ENCODE measurements around the gene WDR5B. TPM values are rescaled to one million over a fixed set of nuclear protein-coding genes. Genes with fewer than 3 reads are reported as not detected.
A peak's percentile ranks its signal among the peaks of the same experiment; 100 is the strongest.

The WDR5B gene
- total RNA-seq, 1 donor from 2014 or later = 4.9 TPM

GRCh38 chr3:122397201-122397600 is 18.7 kb downstream of the WDR5B start:
- H3K27ac Mint-ChIP-seq = peak overlapping the region; percentile 45
- H3K27me3 Mint-ChIP-seq = no peaks in the 10 kb centered on the region
- no peak for DNase-seq
- H3K36me3 Mint-ChIP-seq (ENCODE audit: low read depth) = peaks cover 43% of the 10 kb centered on the region
- H3K4me3 Mint-ChIP-seq = no peak overlapping the region
- peaks cover 41% of the 10 kb centered on the region for H3K4me1 Mint-ChIP-seq
- intact Hi-C loops (cut with micrococcal nuclease) = no loop called here
- H3K9me3 Mint-ChIP-seq = no peaks in the 10 kb centered on the region

GRCh38 chr3:122396511-122396910 is 19.4 kb downstream of the WDR5B start:
- Mint-ChIP-seq H3K4me1 (peaks cover 43% of the 10 kb centered on the region), H3K27me3 (no peaks in the 10 kb centered on the region), H3K4me3 (no peak overlapping the region), H3K27ac (no peak overlapping the region), H3K9me3 (no peaks in the 10 kb centered on the region), H3K36me3 (ENCODE audit: low read depth) (peaks cover 42% of the 10 kb centered on the region)
- intact Hi-C loops (cut with micrococcal nuclease) = no loop called here
- no peak for DNase-seq

GRCh38 chr3:122395582-122395981 is 20.3 kb downstream of the WDR5B start:
- Mint-ChIP-seq H3K27ac (no peak overlapping the region), H3K4me3 (no peak overlapping the region), H3K36me3 (ENCODE audit: low read depth) (peaks cover 40% of the 10 kb centered on the region), H3K27me3 (no peaks in the 10 kb centered on the region), H3K9me3 (no peaks in the 10 kb centered on the region), H3K4me1 (peaks cover 43% of the 10 kb centered on the region)
- intact Hi-C loops (cut with micrococcal nuclease) = no loop called here
- DNase-seq = no peak

- Mint-ChIP-seq H3K4me1 (peaks cover 45% of the 10 kb centered on the region), H3K4me3 (no peak overlapping the region), H3K27me3 (no peaks in the 10 kb centered on the region), H3K36me3 (ENCODE audit: low read depth) (peaks cover 32% of the 10 kb centered on the region), H3K9me3 (no peaks in the 10 kb centered on the region), H3K27ac (peak overlapping the region; percentile 37)
- intact Hi-C loops (cut with micrococcal nuclease) = loop anchor here (5.0 kb wide), 2 partner anchors 33 to 633 kb away; partner anchors contain the start of gene SEMA5B
- no peak for DNase-seq
These were observed 21.7 kb downstream of the WDR5B start for GRCh38 chr3:122394173-122394572.

- H3K36me3 Mint-ChIP-seq (ENCODE audit: low read depth) = peaks cover 34% of the 10 kb centered on the region
- no peak overlapping the region for H3K4me3 Mint-ChIP-seq
- intact Hi-C loops (cut with micrococcal nuclease) = loop anchor here (1.0 to 5.0 kb wide), 5 partner anchors 9 to 634 kb away; partner anchors contain the start of genes FAM162A and SEMA5B
- no peaks in the 10 kb centered on the region for H3K9me3 Mint-ChIP-seq
- no peaks in the 10 kb centered on the region for H3K27me3 Mint-ChIP-seq
- peak; percentile 72 for DNase-seq
- no peak overlapping the region for H3K27ac Mint-ChIP-seq
- H3K4me1 Mint-ChIP-seq = peaks cover 49% of the 10 kb centered on the region
These were observed 22.7 kb downstream of the WDR5B start for GRCh38 chr3:122392868-122393844.

GRCh38 chr3:122391681-122392446 is 24.0 kb downstream of the WDR5B start:
- Mint-ChIP-seq H3K4me1 (peaks cover 51% of the 10 kb centered on the region), H3K4me3 (no peak overlapping the region), H3K9me3 (no peaks in the 10 kb centered on the region), H3K27me3 (no peaks in the 10 kb centered on the region), H3K27ac (no peak overlapping the region), H3K36me3 (ENCODE audit: low read depth) (peaks cover 39% of the 10 kb centered on the region)
- no peak for DNase-seq
- intact Hi-C loops (cut with micrococcal nuclease) = loop anchor here (2.0 to 5.0 kb wide), 4 partner anchors 35 to 635 kb away; partner anchors contain the start of gene SEMA5B

- Mint-ChIP-seq H3K36me3 (ENCODE audit: low read depth) (peaks cover 38% of the 10 kb centered on the region), H3K4me3 (no peak overlapping the region), H3K4me1 (peaks cover 51% of the 10 kb centered on the region), H3K27me3 (no peaks in the 10 kb centered on the region), H3K9me3 (no peaks in the 10 kb centered on the region), H3K27ac (no peak overlapping the region)
- no peak for DNase-seq
- intact Hi-C loops (cut with micrococcal nuclease) = loop anchor here (5.0 kb wide), 2 partner anchors 37 to 637 kb away; partner anchors contain the start of gene SEMA5B
These were observed 25.2 kb downstream of the WDR5B start for GRCh38 chr3:122390665-122391064.

- peaks cover 39% of the 10 kb centered on the region for H3K36me3 Mint-ChIP-seq (ENCODE audit: low read depth)
- no peaks in the 10 kb centered on the region for H3K27me3 Mint-ChIP-seq
- no peak overlapping the region for H3K27ac Mint-ChIP-seq
- H3K4me3 Mint-ChIP-seq = no peak overlapping the region
- H3K4me1 Mint-ChIP-seq = peaks cover 44% of the 10 kb centered on the region
- H3K9me3 Mint-ChIP-seq = no peaks in the 10 kb centered on the region
- no peak for DNase-seq
- intact Hi-C loops (cut with micrococcal nuclease) = loop anchor here (5.0 kb wide), 2 partner anchors 37 to 637 kb away; partner anchors contain the start of gene SEMA5B
These were observed 26.0 kb downstream of the WDR5B start for GRCh38 chr3:122389892-122390291.

- Mint-ChIP-seq H3K9me3 (no peaks in the 10 kb centered on the region), H3K4me3 (no peak overlapping the region), H3K27me3 (no peaks in the 10 kb centered on the region), H3K4me1 (peaks cover 46% of the 10 kb centered on the region), H3K27ac (no peak overlapping the region), H3K36me3 (ENCODE audit: low read depth) (peaks cover 37% of the 10 kb centered on the region)
- intact Hi-C loops (cut with micrococcal nuclease) = no loop called here
- DNase-seq = no peak
These were observed 26.7 kb downstream of the WDR5B start for GRCh38 chr3:122389197-122389596.

GRCh38 chr3:122387709-122388108 is 28.2 kb downstream of the WDR5B start:
- Mint-ChIP-seq H3K4me3 (no peak overlapping the region), H3K9me3 (no peaks in the 10 kb centered on the region), H3K4me1 (peaks cover 45% of the 10 kb centered on the region), H3K27ac (no peak overlapping the region), H3K36me3 (ENCODE audit: low read depth) (peaks cover 29% of the 10 kb centered on the region), H3K27me3 (no peaks in the 10 kb centered on the region)
- DNase-seq = no peak
- intact Hi-C loops (cut with micrococcal nuclease) = no loop called here

- DNase-seq = peak; percentile 98
- H3K27ac Mint-ChIP-seq = peak within 1 kb of the TSS; percentile 96
- H3K36me3 Mint-ChIP-seq (ENCODE audit: low read depth) = peaks cover 39% of the 10 kb centered on the region
- intact Hi-C loops (cut with micrococcal nuclease) = loop anchor here (1.0 to 5.0 kb wide), 12 partner anchors 9 to 837 kb away; partner anchors contain the start of genes DTX3L, EAF2, GOLGB1 and IQCB1
- peaks cover 64% of the 10 kb centered on the region for H3K4me1 Mint-ChIP-seq
- peak within 1 kb of the TSS; percentile 97 for H3K4me3 Mint-ChIP-seq
- no peaks in the 10 kb centered on the region for H3K9me3 Mint-ChIP-seq
- H3K27me3 Mint-ChIP-seq = no peaks in the 10 kb centered on the region
These were observed 31.8 kb downstream of the WDR5B start, which contains the start of gene FAM162A for GRCh38 chr3:122383771-122384697. TSS of gene FAM162A (plus strand) at chr3:122384182. CDS start at chr3:122384266, 84 bp downstream.

- intact Hi-C loops (cut with micrococcal nuclease) = loop anchor here (1.0 to 5.0 kb wide), 4 partner anchors 18 to 836 kb away; partner anchors contain the start of genes GOLGB1, KPNA1 and POLQ
- H3K36me3 Mint-ChIP-seq (ENCODE audit: low read depth) = peaks cover 38% of the 10 kb centered on the region
- H3K27ac Mint-ChIP-seq = peak within 1 kb of the TSS; percentile 96
- no peaks in the 10 kb centered on the region for H3K27me3 Mint-ChIP-seq
- peak within 1 kb of the TSS; percentile 97 for H3K4me3 Mint-ChIP-seq
- no peaks in the 10 kb centered on the region for H3K9me3 Mint-ChIP-seq
- peaks cover 63% of the 10 kb centered on the region for H3K4me1 Mint-ChIP-seq
- peak; percentile 96 for DNase-seq
These were observed 32.8 kb downstream of the WDR5B start, which contains the start of gene MIX23 for GRCh38 chr3:122382888-122383666. TSS of gene MIX23 (minus strand) at chr3:122383231. CDS start at chr3:122383224, 7 bp downstream.

Data from activated CD4-positive, alpha-beta T cell treated with anti-CD3 and anti-CD28 coated beads, Interleukin-2, amount 10 ng/mL, durations not matched to agents 24 days and 14 days (primary cell).